H1 (cell line): ENCODE measurements around the gene CYP2F1. TPM values are rescaled to one million over a fixed set of nuclear protein-coding genes. Genes with fewer than 3 reads are reported as not detected.

Experiments used
- CBX5 ChIP-seq: fragments of 300-800, 300-1000 bp; sonication (generic); IDR thresholded peaks from 2 replicates; pipeline ENCODE4 v1.7.1; 2016; ENCODE audit warnings: antibody characterized with exemption, low read length, low read depth
- CTBP2 ChIP-seq: IDR thresholded peaks from 2 replicates; pipeline ENCODE4 v1.7.0; 2011; ENCODE audit warnings: borderline replicate concordance, mild to moderate bottlenecking, moderate library complexity, mixed read lengths, low read length; ENCODE audit not compliant: insufficient read depth, insufficient read length
- HDAC6 ChIP-seq: IDR thresholded peaks from one replicate; pipeline ENCODE4 v1.7.1; 2012; ENCODE audit warnings: low read depth, mild to moderate bottlenecking, inconsistent platforms, low read length, moderate library complexity
- NRF1 ChIP-seq: IDR thresholded peaks from 2 replicates; pipeline ENCODE4 v1.6.1; 2011; ENCODE audit warnings: mild to moderate bottlenecking, low read depth, low read length, improper control_type of control experiment
- SAP30 ChIP-seq: fragments of 300-600 bp; sonication (generic); IDR thresholded peaks from 2 replicates; pipeline ENCODE4 v1.7.1; 2012; ENCODE audit warnings: low read length, moderate library complexity, mild to moderate bottlenecking, inconsistent platforms; ENCODE audit not compliant: insufficient read depth, insufficient replicate concordance
- SIRT6 ChIP-seq: IDR thresholded peaks from one replicate; pipeline ENCODE4 v1.7.1; 2012; ENCODE audit warnings: low read length, inconsistent platforms
- SP1 ChIP-seq: IDR thresholded peaks from 2 replicates; pipeline ENCODE4 v1.6.1; 2011; ENCODE audit warnings: low read depth, low read length
- TAF7 ChIP-seq: optimal IDR thresholded peaks from 2 replicates; pipeline ENCODE3; 2011; ENCODE audit warnings: low read depth, mild to moderate bottlenecking, inconsistent platforms, low read length, moderate library complexity, borderline replicate concordance
- YY1 ChIP-seq: IDR thresholded peaks from 2 replicates; pipeline ENCODE4 v1.6.1; 2011; ENCODE audit warnings: low read depth, mild to moderate bottlenecking, low read length
- polyA plus RNA-seq, 7 experiments: library from polyadenylated mRNA; depleted of rRNA in 3 of 7; stranded (reverse) in 5 of 7; unstranded in 2 of 7; fragments of >200 nt in 5 of 7; fragments of 200-250 nt in 2 of 7; gene quantifications; 1 replicate in 5 of 7; 2 replicates in 1 of 7; 4 replicates in 1 of 7; pipeline versions ENCODE4 v1.2.1 to v1.2.3, GENCODE V29; 2011 to 2013; ENCODE audit warnings: missing spikeins in 2 of 7, mixed read lengths in 2 of 7
- total RNA-seq: library from RNA; stranded (reverse); fragmentation: NEBNext Ultra II Directional; extraction: Animal tissue kit (Norgen Biotek cat#: 25700); gene quantifications from 2 replicates; pipeline ENCODE4 v1.2.1, GENCODE V29; 2021

CYP2F1 gene
- total and polyA plus RNA-seq, 2 of the 8 experiments (the other 6 are each of a cell fraction or from before 2014, with no cell fraction given) = 0.17 TPM; not detected in 1

DNA sequence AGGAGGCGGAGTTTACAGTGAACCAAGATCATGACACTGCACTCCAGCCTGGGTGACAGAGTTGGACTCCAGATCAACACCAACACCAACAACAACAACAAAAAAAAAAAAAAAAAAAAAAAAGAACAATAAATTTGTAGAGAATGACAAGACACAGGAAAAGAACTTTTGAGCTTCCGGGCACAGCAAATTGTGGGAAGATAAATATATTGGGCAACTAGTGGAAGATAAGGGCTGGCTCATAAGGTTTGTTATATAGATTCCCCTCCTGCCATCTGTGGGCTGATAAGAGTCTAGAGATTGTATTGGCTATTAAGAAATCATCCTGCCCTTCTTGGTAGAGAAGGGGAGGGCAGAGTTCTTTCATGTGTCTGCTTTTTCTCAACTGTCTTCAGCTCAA, 45.6 kb downstream of the CYP2F1 start (continued):
- TF ChIP-seq HDAC6 (no peak), CBX5 (no peak), CTBP2 (no peak), SIRT6 (no peak), YY1 (no peak), SP1 (no peak), SAP30 (no peak), TAF7 (no peak), NRF1 (no peak)
